Fibroblast of skin of abdomen (primary cell): ENCODE data around the gene PTPRU.

ENCODE experiments used
- DNase-seq: peaks from one replicate; pipeline ENCODE4 v3.0.0-alpha.2; 2013

The PTPRU gene

DNA sequence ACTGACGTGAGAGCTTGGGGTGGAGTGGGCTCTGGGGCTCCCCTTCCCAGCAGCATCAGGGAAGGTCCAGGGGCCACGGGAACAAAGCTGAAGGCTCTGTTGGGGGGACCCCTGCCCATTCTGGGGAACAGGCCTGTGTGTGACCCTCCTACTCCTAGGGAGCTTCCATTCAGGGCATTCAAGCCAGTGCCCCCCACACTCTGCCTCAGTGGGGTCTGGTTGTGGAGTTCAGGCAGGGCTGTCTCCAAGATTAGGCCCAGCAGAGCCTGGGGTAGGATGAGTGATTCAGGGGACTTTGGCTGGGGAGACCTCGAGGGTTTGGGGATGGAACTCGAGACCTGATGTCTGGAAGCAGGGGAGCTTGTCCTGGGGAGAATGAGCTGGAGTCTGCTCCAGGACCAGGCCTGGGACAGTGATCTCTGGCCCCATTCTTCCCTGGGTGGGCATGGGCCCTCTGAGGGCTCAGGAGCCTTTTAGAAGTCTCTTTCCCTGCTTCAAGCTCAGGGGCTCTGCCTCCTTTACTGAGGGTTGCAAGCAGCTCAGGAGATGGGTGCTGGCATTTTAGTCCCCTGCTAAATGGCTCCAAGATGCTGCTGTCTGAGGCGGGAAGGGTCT is 81.7 kb downstream of the PTPRU start:
- DNase-seq, result no peak

DNA sequence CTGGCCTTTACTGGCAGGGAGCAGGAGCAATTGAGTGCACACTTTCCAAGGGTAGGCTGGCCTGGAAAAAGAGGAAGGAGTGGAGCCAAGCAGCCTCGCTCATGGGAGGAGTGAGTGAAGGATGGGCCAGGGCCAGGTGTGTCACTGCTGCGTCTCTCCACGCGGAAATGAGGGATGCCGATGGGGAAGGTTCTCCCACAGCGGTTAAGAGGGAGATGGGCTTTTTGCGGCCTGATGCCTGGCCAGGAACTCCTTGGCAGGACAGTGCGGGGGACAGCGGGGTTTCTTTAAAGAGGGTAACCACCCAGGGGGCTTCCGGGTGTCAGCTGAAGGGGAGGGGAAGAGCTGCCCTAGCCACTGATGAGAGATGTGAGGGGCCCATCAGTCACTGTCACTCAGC is 82.4 kb downstream of the PTPRU start:
- DNase-seq, result no peak

DNA sequence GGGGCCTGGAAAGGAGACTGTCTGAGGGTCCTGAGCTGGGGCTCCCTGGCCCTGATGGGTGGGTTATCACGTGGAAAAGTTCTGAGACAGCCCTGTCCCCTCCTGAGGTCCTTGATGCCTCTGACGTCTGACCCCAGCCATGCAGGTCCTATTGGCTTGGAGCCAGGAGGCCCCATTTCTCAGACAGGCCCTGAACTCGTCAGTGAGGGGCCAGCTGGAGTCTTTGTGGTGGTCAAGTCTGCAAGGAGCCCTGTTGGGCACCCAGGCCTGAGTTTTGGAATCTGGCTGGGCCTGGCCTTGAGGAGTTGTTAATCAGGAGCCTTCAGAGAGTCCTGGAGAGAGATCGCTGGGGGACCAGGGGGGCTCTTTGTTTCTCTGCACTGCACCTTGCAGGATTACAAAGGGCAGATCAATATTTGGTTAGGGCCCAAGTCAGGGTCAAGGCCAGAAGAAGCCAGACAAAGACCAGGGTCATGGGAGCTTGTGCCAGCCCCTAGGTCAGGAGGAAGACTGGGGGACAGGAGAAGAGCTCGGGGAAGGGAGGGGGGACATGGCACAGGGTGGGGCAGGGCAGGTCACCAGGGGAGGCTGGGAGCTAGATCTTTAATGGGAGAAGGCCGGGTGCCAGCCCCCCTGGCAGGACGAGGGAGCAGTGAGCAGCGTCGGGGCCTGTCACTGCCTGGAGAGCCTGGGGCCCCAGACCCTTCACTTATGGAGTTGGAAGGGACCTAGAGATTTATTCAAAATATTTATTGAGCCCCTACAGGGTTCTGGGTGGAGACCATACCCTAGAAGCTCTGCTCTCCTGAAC is 83.2 kb downstream of the PTPRU start:
- no peak for DNase-seq

DNA sequence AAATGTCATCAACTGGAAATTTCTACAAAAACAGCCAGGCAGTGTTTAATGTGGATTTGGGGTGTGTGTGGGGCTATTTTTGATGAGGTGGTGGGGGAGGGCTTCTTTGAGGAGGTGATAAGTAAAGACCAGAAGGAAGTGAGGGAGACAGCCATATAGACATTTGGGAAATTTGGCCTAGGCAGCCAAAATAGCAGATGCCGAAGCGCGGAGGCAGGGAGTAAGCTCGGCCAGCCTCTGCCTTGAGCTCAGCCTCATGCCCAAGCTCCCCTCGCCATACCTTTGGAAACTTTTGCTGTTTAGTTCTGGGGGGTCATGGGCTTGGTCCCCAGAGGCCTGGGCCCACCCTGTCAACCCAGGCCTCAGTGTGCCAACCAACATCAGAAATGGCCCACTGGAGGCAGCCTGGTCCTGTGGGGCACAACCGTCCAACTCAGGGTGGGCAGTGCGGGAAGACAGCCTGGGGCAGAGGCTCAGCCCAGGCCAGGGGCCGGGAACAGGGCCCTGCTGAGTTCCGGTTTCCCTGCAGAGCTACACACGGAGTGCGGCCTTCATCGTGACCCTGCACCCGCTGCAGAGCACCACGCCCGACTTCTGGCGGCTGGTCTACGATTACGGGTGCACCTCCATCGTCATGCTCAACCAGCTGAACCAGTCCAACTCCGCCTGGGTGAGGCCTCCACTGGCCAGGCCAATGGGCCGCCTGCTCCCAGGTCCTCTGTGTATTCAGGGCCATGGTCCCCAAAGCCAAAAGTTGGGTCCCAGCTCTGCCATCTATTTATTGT is 84.0 kb downstream of the PTPRU start:
- no peak for DNase-seq

DNA sequence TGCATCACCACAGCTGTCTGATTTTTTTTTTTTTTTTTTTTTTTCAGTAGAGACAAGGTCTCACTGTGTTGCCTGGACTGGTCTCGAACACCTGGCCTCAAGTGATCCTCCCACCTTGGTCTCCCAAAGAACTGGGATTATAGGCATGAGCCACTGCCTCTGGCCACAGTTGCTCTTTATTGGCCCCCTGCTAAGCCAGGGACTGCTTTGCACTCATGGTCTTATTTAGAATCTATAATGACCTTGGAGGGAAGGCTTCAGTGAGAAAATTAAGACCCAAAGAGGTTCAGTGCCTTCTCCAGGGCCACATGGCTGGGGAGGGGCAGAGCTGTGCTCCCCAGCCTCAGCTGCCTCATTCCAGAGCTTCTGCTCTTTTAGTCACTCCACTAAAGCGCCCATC is 84.9 kb downstream of the PTPRU start:
- no peak for DNase-seq

DNA sequence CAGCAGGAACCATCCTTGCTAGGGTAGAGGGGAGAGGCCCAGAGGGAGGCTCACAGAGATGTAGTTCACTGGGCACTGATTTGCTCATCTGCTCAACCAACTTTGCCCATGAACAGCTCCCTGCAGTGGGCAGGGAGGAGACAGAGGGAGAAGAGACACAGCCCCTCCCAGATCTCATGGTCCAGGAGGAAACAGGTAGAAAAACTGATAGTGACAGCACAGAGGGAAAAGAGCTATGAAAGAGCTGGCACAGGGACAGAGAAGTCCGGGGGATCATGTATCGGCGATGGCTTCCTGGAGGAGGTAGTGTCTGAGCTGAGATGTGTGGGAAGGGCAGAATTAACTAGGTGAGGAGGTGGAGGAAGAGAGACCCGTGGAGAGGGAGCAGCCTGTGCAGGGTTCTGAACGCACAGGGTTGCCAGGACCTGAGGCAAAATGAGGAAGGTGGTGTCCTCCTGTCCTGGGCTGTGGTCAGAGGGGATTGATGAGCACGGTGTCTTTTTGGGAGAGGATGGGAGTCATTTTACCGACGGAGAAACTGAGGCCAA is 85.9 kb downstream of the PTPRU start:
- DNase-seq, result no peak

DNA sequence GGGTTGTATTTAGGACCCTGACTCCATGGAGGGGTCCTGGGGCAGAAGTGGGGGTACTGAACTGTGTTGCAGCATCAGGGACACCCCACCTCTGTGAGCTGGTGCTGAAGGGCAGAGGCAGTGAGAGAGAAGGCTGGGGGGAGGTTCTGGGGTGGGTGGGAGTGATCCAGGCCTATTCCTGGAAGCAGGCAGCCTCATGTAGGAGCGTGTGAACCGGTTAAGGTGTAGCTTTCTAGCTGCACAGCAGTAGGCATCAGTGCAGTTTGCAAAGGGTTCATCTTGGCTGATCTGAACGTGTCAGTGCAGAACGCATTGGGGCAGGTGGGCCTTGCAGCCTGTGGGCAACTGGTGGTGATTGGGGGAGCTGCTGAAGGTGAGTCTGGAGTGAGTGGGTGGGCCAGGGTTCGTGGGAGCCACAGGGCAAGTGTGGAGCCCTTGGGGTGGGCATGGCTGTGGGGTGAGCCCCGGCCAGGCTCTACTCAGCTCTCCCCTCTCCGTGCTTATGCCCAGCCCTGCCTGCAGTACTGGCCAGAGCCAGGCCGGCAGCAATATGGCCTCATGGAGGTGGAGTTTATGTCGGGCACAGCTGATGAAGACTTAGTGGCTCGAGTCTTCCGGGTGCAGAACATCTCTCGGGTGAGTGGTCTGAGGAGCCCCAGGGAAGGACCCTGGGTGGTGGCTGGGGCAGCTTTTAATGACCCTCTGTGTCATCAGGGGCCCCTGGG is 86.7 kb downstream of the PTPRU start:
- no peak for DNase-seq

DNA sequence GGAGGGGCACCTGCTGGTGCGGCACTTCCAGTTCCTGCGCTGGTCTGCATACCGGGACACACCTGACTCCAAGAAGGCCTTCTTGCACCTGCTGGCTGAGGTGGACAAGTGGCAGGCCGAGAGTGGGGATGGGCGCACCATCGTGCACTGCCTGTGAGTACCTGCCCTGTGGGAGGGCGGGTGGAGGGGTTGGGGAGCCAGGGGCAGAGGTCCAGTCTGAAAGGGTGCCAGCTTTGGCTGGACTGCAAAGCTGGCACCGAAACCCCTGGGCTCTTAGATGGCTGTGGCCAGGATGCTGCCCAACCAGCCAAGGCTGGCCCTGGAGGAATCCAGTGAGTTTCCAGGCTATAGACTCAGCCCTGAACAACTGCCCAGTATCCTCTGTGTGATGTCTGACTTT is 87.3 kb downstream of the PTPRU start:
- no peak for DNase-seq

DNA sequence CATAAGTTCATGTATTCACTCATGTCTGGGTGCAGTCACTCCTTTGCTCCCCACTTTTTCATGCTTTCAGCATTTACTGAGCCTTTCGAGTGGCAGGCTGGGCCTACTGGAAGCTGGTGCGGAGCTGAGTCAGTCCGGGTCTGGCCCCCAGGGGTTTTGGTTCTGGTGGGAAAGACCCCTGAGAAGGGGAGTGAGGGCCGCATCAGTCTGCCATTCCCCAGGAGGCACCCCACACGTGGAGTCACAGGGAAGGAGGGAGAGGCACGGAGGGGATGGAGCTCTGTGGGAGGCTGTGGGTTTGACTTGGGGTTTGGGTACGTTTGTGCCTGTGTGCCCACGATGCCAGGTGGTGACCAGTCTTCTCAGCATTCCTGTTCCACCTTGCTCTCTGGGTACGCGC is 87.9 kb downstream of the PTPRU start:
- no peak for DNase-seq

DNA sequence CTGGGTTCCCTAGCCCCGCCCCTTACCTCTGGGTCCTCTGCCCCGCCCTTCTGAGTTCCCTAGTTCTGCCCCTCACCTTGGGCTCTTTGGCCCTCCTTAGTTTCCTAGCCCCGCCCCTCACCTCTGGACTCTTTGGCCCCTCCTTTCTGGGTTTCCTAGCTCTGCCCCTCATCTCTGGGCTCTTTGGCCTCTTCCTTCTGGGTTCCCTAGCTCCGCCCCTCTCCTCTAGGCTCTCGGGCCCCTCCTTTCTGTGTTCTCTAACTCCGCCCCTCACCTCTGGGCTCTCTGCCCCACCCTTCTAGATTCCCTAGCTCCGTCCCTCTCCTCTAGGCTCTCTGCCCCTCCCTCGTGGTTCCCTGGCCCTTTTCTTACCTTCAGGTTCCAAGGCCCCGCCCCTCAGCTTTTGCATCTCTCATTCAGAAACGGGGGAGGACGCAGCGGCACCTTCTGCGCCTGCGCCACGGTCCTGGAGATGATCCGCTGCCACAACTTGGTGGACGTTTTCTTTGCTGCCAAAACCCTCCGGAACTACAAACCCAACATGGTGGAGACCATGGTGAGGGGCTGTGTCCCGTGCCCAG is 88.5 kb downstream of the PTPRU start:
- DNase-seq, result no peak

DNA sequence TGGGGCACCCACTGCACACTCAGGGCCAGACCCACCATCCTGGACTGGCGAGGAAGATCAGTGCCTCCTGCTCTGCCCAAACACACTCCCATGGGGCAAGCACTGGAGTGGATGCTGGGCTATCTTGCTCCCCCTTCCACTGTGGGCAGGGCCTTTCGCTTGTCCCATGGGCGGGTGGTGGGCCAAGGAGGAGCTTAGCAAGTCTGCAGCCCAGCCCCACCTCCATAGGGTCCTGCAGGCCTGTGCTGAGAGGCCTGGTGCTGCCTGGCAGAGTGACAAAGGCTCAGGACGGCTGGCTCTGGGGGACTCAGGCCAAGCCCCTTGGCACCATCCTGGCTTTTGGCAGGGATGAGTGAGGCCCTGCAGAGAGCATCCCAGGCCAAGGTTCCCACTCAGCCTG is 89.4 kb downstream of the PTPRU start:
- no peak for DNase-seq

DNA sequence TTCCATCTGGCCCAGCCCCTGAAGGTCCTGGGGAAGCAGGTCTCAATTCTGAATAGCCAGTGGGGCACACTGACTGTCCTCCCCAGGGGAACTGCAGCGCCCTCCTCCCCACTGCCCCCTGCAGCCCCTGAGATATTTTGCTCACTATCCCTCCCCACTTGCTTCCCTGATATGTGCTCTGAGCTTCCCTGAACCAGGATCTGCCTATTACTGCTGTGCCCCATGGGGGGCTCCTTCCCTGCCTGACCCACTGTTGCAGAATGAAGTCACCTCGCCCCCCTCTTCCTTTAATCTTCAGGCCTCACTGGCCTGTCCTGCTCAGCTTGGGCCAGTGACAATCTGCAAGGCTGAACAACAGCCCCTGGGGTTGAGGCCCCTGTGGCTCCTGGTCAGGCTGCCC is 89.8 kb downstream of the PTPRU start:
- DNase-seq, result no peak

DNA sequence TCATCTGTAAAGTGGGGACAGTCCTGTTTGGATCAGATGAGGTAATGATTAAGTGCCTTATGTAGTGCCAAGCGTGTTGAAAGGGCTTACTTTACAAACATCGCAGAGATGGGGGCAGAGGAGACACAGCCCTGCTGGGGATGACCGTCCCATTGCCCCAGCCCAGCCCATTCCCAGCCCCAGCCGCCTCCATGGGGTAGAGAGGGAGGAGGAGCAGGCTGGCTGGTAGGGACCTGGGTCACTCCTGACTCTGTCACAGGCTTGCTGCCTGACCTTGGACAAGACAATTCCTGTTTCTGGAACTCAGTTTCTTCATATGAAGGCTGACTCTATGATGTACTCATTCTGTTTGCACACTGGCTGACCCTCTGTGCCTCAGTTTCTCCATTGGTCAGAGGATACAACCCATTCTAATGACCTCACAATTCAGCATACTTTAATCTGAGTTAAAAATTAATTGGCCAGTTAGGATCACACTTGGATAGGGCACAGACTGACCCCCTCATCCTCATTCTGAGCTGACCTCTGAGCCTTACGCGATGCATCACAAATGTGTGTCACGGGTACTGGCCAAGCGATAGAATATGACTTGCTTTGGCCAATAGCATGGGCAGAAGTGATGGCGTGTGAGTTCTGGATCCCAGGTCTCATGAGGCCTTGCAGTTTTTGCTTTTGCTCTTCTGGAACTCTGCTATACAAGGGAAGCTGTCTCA is 91.1 kb downstream of the PTPRU start:
- DNase-seq, result no peak

DNA sequence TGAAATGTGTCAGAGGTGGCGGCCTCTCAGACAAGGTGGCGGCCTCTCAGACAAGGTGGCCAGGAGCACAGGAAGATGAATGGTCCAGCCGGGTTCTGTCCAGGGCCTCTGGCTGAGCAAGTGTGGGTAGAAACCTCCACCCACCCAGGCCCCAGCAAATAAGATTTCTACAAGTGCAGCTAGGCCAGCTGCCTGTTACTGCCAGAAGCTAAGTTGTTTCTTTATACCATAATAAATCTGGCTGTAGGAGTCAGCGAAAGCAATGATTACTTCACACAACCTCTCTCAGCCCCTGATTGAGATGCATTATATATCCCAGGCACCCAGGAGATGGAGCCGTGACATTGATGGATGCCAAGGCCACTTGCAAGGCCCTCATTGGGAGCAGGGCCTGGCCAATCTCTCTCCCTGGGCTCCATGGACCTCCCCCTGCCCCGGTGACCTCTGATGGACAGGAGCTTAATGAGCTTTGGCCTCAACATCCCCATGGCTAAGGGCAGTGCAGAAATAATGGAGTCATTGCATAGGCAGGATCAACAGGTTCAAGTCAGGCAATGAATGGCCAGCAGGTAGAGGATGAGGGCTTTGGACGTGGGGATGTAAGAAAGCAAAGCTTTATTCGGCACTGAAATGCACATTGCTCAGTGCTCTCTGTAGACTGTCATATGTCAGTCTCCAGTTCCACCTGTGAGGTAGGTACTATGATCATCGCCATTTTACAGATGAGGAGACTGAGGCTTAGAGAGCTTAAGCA is 92.9 kb downstream of the PTPRU start:
- DNase-seq, result no peak

DNA sequence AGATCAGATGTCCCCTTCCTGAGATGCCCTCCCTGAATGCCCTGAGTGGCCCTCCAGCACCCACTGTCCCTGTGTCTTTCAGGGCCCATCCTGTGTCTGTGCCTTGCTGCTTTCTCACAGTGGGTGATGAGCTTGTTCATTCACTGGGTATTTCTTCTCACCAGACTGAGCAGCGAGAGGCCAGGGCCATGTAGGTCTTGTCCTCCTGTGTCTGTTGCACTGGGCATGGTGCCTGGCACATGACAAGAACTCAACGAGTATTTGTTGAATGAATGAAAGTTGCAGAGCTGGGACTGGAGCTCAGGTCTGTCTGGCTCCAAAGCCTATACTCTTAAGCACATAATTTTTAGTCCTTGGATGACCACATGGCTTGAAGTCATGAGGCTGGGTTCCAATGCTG is 93.8 kb downstream of the PTPRU start:
- DNase-seq, result no peak

DNA sequence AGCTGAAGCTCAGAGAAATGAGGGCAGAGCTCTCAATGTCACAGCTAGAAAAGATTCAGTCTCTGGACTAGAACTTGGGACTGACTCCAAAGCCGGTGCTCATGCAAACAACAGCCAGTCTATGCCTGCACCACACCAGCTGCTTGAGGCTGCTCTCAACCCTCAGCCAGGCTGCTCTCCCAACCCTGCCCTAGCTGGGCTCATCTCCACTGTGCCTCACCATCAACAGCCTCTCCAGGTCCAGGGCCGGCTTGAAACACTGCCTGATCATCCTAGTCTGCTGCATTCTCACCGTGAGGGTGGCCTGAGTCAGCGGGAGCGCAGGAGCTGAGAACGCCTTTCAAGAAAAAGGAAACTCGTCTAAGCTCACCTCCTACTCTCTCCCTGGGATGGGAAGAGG is 94.5 kb downstream of the PTPRU start:
- no peak for DNase-seq

DNA sequence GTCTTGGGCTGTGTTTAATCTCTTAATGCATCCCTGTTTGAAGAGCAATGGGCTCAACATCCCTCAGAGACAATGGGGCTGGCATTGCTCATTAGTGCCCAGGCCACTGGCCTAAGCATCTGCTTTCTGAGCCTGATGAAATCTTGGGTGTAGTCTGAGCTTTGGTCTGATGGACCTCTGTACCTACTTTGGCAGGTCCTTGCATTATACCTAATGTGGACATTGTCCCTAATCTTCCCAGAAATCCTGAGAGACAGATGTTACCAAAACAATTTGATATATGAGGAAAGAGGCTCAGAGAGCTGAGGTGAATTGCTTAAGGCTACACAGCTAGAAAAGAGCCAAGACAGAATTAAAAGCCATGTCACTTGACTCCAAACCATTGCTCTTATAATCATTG is 95.0 kb downstream of the PTPRU start:
- DNase-seq, result no peak

DNA sequence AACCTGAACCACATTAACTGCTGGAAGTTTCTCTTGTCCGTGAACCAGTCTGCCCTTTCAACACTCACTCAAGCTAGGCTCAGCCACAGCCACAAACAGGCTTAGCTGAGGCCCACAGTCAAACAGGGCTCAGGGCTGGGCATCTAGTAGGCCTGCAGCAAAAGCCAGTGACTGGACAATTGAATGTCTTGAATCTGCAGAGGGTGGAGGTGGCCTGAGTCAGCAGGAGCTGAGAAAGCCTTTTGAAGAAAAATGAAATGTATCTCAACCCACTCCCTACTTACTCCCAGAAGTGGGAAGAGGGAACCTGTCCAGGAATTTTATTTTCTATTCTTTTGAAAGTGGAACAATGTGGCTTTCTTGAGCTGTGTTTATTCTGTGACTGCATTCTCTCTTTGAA is 95.4 kb downstream of the PTPRU start:
- DNase-seq, result no peak

DNA sequence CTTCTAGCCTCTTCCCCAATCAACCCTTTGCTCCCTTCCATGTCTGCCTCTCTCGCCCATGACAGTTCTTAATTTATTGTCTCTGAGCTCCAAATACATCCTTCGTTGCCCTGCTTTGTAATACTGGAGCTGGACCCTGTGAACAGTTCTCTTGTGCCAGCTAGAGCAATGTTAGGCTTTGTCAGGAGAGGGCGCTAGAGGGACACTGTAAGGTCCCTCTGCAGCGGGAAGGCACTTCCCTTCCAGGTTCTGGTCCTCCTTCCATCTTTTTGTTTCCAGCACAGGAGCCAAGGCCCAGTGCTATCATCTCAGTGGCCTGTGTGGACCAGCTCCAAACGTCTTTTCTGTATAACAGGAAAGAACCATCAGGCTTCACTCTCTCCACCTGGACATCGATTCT is 95.9 kb downstream of the PTPRU start:
- DNase-seq, result peak; percentile 19

DNA sequence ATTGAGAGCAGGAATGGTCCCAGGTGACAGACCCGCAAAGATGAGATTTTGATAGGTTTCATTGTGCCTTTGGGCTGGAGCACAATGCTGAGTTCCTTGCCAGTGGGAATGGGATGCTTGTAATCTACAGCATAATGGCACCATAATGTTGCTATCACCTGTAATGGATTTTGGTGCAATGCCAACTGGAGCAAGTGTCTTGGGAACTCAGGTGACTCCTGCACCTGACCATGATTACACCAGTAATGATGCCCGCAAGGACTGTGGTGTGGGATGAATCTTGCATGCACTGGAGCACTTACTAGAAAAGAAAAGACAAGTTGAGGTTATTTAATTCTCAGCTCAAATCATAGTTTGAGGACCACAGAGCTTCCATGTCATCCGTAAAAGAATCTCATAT is 96.7 kb downstream of the PTPRU start:
- DNase-seq, result no peak

DNA sequence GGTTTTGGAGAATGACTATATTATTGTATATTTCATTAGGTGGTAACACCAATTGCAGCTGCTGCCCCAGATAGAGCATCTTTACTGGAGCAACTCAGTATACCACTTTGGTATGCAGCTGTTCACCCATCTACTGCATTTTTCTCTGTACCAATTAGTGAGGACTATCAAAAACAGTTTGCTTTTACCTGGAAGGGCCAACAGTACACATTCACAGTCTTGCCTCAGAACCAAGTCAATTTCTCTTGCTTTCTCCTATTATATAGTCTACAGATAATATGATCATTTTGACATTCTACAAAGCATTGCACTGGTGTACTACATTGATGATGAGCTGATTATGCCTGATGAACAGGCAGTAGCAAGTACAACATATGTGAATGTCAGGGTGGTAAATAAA is 99.3 kb downstream of the PTPRU start:
- no peak for DNase-seq
